ENCODE data around the gene THSD1.

The THSD1 gene

DNA sequence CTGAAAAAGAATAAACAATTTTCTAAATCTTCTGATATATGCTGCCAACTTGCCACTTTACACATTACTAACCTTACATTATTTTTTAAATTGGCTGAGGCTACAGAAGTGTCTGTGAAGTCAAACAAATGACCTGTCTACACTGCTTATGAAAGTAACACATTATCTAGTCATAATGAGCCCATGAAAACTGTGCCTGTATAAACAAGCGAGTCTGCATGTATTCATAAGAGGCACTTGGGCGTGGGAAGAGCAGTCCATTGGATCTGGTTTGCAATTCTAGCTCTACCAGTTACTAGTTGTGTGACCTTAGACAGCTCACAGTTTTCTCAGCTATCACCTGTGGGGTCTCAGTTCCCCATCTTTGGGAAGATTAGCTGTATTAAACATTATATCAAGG is 41.4 kb upstream of the THSD1 start:
- Histone ChIP-seq H2AFZ (ENCODE audit: low read depth, low read length) (no peak overlapping the region), H3K27me3 (ENCODE audit: control insufficient read depth in 1 of 2, insufficient read depth in 1 of 2, low read length in 2 of 2) (no peaks in the 10 kb centered on the region), H2BK5ac (ENCODE audit: low read depth, low read length, poor library complexity, severe bottlenecking) (no peak overlapping the region)

DNA sequence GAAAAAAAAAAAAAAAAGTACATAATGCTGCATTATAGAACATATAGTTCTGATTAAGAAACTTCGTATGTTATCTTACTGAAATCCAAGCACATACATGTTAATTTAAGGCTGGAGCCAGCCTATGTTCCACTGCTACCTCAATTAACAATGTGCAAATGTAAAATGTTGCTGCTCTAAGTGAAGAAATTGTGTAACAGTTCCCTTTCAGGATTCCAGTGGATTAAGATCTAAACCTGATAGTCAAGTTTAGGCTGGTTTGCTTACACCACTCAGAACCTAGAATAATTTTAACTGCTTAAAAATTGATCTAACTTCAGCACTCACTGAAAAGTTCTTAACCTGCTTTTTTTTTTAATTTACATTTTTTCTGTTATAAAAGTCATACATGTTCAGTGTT is 40.3 kb upstream of the THSD1 start:
- Histone ChIP-seq H3K9ac (ENCODE audit: low read length) (no peak overlapping the region), H3K27ac (ENCODE audit: low read length, poor library complexity, severe bottlenecking) (no peak overlapping the region), H3K23ac (ENCODE audit: low read length in 2 of 2) (no peak overlapping the region), H2BK120ac (ENCODE audit: low read depth, low read length) (no peak overlapping the region), H2BK15ac (ENCODE audit: low read depth, poor library complexity, severe bottlenecking) (no peak overlapping the region), H3K18ac (ENCODE audit: low read depth in 1 of 2, low read length in 2 of 2) (no peak overlapping the region), H4K8ac (ENCODE audit: low read length) (no peak overlapping the region), H3K4me2 (ENCODE audit: low read length, poor library complexity, severe bottlenecking) (no peak overlapping the region), H3K36me3 (ENCODE audit: control insufficient read depth in 1 of 2, insufficient read depth in 2 of 2, low read depth in 1 of 2, low read length in 2 of 2) (peaks cover 3 to 30% of the 10 kb centered on the region in 2 experiments), H3K27me3 (ENCODE audit: control insufficient read depth in 1 of 2, insufficient read depth in 1 of 2, low read length in 2 of 2) (no peaks in the 10 kb centered on the region), H3K4me1 (ENCODE audit: control insufficient read depth, insufficient read depth, low read depth, low read length) (peaks cover 4% of the 10 kb centered on the region), H2AK5ac (ENCODE audit: low read length, severe bottlenecking) (no peak overlapping the region), H3K4ac (ENCODE audit: low read depth in 1 of 2, low read length in 2 of 2) (no peak overlapping the region), H3K4me3 (ENCODE audit: insufficient read depth in 1 of 2, low read depth in 1 of 2, low read length in 2 of 2) (no peak overlapping the region), H3K79me1 (replicated peaks; ENCODE audit: low read length, poor library complexity, severe bottlenecking) (peaks cover 7% of the 10 kb centered on the region), H4K91ac (ENCODE audit: low read length) (no peak overlapping the region), H3K14ac (ENCODE audit: low read length in 2 of 2) (no peak overlapping the region), H2BK5ac (ENCODE audit: low read depth, low read length, poor library complexity, severe bottlenecking) (no peak overlapping the region), H2AFZ (ENCODE audit: low read depth, low read length) (no peak overlapping the region), H2BK12ac (ENCODE audit: low read length in 2 of 2) (no peak overlapping the region), H3K9me3 (ENCODE audit: control insufficient read depth, low read length) (no peaks in the 10 kb centered on the region)
- no CpG with 5 or more reads among the region's 1 CpG for WGBS
- no peak for DNase-seq

More for the DNA sequence above, 41.4 kb upstream of the THSD1 start:
- Histone ChIP-seq H2AK5ac (ENCODE audit: low read length, severe bottlenecking) (no peak overlapping the region), H4K91ac (ENCODE audit: low read length) (no peak overlapping the region), H2BK120ac (ENCODE audit: low read depth, low read length) (no peak overlapping the region), H3K14ac (ENCODE audit: low read length in 2 of 2) (no peak overlapping the region), H3K18ac (ENCODE audit: low read depth in 1 of 2, low read length in 2 of 2) (no peak overlapping the region), H3K4me1 (ENCODE audit: control insufficient read depth, insufficient read depth, low read depth, low read length) (peaks cover 7% of the 10 kb centered on the region), H4K8ac (ENCODE audit: low read length) (no peak overlapping the region), H3K23ac (ENCODE audit: low read length in 2 of 2) (no peak overlapping the region), H3K36me3 (ENCODE audit: control insufficient read depth in 1 of 2, insufficient read depth in 2 of 2, low read depth in 1 of 2, low read length in 2 of 2) (peaks cover 0 to 21% of the 10 kb centered on the region in 2 experiments), H3K4ac (ENCODE audit: low read depth in 1 of 2, low read length in 2 of 2) (no peak overlapping the region), H3K79me1 (replicated peaks; ENCODE audit: low read length, poor library complexity, severe bottlenecking) (peaks cover 9% of the 10 kb centered on the region), H2BK15ac (ENCODE audit: low read depth, poor library complexity, severe bottlenecking) (no peak overlapping the region), H3K4me2 (ENCODE audit: low read length, poor library complexity, severe bottlenecking) (no peak overlapping the region), H3K27ac (ENCODE audit: low read length, poor library complexity, severe bottlenecking) (no peak overlapping the region), H3K9ac (ENCODE audit: low read length) (no peak overlapping the region), H2BK12ac (ENCODE audit: low read length in 2 of 2) (no peak overlapping the region), H3K9me3 (ENCODE audit: control insufficient read depth, low read length) (no peaks in the 10 kb centered on the region), H3K4me3 (ENCODE audit: insufficient read depth in 1 of 2, low read depth in 1 of 2, low read length in 2 of 2) (no peak overlapping the region)
- WGBS: 94% methylated on average over 2 of the region's 2 CpGs
- DNase-seq: no peak

DNA sequence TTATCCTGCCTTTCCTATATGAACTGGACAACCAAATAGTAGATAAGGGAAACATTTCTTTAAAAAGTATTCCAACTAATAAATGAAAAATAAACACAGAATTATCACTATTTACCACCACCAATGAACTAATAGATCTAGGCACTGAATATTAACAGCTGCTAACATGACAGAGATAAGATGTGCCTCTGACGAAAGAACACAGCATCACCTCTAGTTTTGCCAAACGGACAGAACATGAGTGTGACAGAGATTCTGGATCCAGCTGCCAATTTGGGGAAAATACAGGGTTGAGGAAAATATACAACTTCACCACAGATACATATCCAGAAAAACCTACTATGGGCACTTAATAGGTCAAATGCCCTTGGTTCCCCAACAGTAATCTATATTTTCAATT is 26.5 kb upstream of the THSD1 start:
- no peak overlapping the region for H3K18ac ChIP-seq (ENCODE audit: low read depth in 1 of 2, low read length in 2 of 2)
- H3K27me3 ChIP-seq (ENCODE audit: control insufficient read depth in 1 of 2, insufficient read depth in 1 of 2, low read length in 2 of 2): no peaks in the 10 kb centered on the region
- no peak overlapping the region for H3K9ac ChIP-seq (ENCODE audit: low read length)
- no peak overlapping the region for H4K8ac ChIP-seq (ENCODE audit: low read length)
- no peak overlapping the region for H2AFZ ChIP-seq (ENCODE audit: low read depth, low read length)
- DNase-seq: no peak
- H3K9me3 ChIP-seq (ENCODE audit: control insufficient read depth, low read length): no peaks in the 10 kb centered on the region
- peaks cover 10% of the 10 kb centered on the region for H3K79me1 ChIP-seq (replicated peaks; ENCODE audit: low read length, poor library complexity, severe bottlenecking)
- H3K14ac ChIP-seq (ENCODE audit: low read length in 2 of 2): no peak overlapping the region
- H3K4me3 ChIP-seq (ENCODE audit: insufficient read depth in 1 of 2, low read depth in 1 of 2, low read length in 2 of 2): no peak overlapping the region
- WGBS: 90% methylated on average over 2 of the region's 2 CpGs
- no peaks in the 10 kb centered on the region for H3K4me1 ChIP-seq (ENCODE audit: control insufficient read depth, insufficient read depth, low read depth, low read length)
- H2AK5ac ChIP-seq (ENCODE audit: low read length, severe bottlenecking): no peak overlapping the region
- H2BK12ac ChIP-seq (ENCODE audit: low read length in 2 of 2): no peak overlapping the region
- no peak overlapping the region for H4K91ac ChIP-seq (ENCODE audit: low read length)
- H3K4me2 ChIP-seq (ENCODE audit: low read length, poor library complexity, severe bottlenecking): no peak overlapping the region
- no peak overlapping the region for H3K4ac ChIP-seq (ENCODE audit: low read depth in 1 of 2, low read length in 2 of 2)
- no peak overlapping the region for H3K23ac ChIP-seq (ENCODE audit: low read length in 2 of 2)
- no peak overlapping the region for H2BK15ac ChIP-seq (ENCODE audit: low read depth, poor library complexity, severe bottlenecking)
- H3K36me3 ChIP-seq (ENCODE audit: control insufficient read depth in 1 of 2, insufficient read depth in 2 of 2, low read depth in 1 of 2, low read length in 2 of 2): peaks cover 7 to 90% of the 10 kb centered on the region in 2 experiments
- no peak overlapping the region for H2BK120ac ChIP-seq (ENCODE audit: low read depth, low read length)
- H3K27ac ChIP-seq (ENCODE audit: low read length, poor library complexity, severe bottlenecking): no peak overlapping the region
- no peak overlapping the region for H2BK5ac ChIP-seq (ENCODE audit: low read depth, low read length, poor library complexity, severe bottlenecking)

DNA sequence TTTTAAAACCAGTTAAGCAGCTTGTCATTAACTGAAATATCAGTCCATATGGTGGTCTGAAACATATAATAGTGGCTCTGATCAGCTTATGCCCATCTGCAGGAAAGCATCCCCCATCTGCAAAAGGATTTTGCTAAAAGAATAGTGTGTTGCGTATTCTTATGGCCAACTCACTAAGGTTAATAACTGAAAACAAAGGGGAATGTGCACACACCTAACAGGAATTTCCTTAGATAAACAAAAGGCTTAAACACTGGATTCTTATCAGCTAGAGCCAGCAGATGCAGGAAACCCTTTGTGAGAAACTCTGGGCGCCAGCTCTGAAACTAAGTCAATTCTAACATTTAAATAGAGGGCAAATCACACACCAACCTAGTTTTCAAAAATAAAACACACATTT is 22.3 kb upstream of the THSD1 start:
- no peak overlapping the region for H4K91ac ChIP-seq (ENCODE audit: low read length)
- no peak overlapping the region for H2BK15ac ChIP-seq (ENCODE audit: low read depth, poor library complexity, severe bottlenecking)

More for the DNA sequence above, 22.3 kb upstream of the THSD1 start:
- no peak overlapping the region for H3K27ac ChIP-seq (ENCODE audit: low read length, poor library complexity, severe bottlenecking)
- H3K27me3 ChIP-seq (ENCODE audit: control insufficient read depth in 1 of 2, insufficient read depth in 1 of 2, low read length in 2 of 2): no peaks in the 10 kb centered on the region
- H2AFZ ChIP-seq (ENCODE audit: low read depth, low read length): no peak overlapping the region
- DNase-seq: no peak
- no peak overlapping the region for H3K23ac ChIP-seq (ENCODE audit: low read length in 2 of 2)
- H3K4me1 ChIP-seq (ENCODE audit: control insufficient read depth, insufficient read depth, low read depth, low read length): no peaks in the 10 kb centered on the region
- no peak overlapping the region for H4K8ac ChIP-seq (ENCODE audit: low read length)
- H2BK120ac ChIP-seq (ENCODE audit: low read depth, low read length): no peak overlapping the region
- no peak overlapping the region for H3K4ac ChIP-seq (ENCODE audit: low read depth in 1 of 2, low read length in 2 of 2)
- H3K4me3 ChIP-seq (ENCODE audit: insufficient read depth in 1 of 2, low read depth in 1 of 2, low read length in 2 of 2): no peak overlapping the region
- H3K9ac ChIP-seq (ENCODE audit: low read length): no peak overlapping the region
- WGBS: 94% methylated on average over 2 of the region's 2 CpGs
- no peak overlapping the region for H3K14ac ChIP-seq (ENCODE audit: low read length in 2 of 2)
- peaks cover 6% of the 10 kb centered on the region for H3K79me1 ChIP-seq (replicated peaks; ENCODE audit: low read length, poor library complexity, severe bottlenecking)
- no peak overlapping the region for H3K4me2 ChIP-seq (ENCODE audit: low read length, poor library complexity, severe bottlenecking)
- no peak overlapping the region for H2BK5ac ChIP-seq (ENCODE audit: low read depth, low read length, poor library complexity, severe bottlenecking)
- H2AK5ac ChIP-seq (ENCODE audit: low read length, severe bottlenecking): no peak overlapping the region
- no peak overlapping the region for H2BK12ac ChIP-seq (ENCODE audit: low read length in 2 of 2)
- no peaks in the 10 kb centered on the region for H3K9me3 ChIP-seq (ENCODE audit: control insufficient read depth, low read length)
- no peak overlapping the region for H3K18ac ChIP-seq (ENCODE audit: low read depth in 1 of 2, low read length in 2 of 2)
- H3K36me3 ChIP-seq (ENCODE audit: control insufficient read depth in 1 of 2, insufficient read depth in 2 of 2, low read depth in 1 of 2, low read length in 2 of 2): peaks cover 10 to 84% of the 10 kb centered on the region in 2 experiments

Measured in mesenchymal stem cell (in vitro differentiated cells and primary cell).